ENCODE data around the gene NRG3.
A peak's percentile ranks its signal among the peaks of the same experiment; 100 is the strongest.
"Not testable (repeated sequence)": the region's sequence is repeated elsewhere in the genome, so short reads cannot be mapped to it uniquely, and the experiment has no call there.

NRG3 gene

GRCh38 chr10:82308641-82309040 lies 433.6 kb downstream of the NRG3 start:
- DNase-seq = no peak

DNA sequence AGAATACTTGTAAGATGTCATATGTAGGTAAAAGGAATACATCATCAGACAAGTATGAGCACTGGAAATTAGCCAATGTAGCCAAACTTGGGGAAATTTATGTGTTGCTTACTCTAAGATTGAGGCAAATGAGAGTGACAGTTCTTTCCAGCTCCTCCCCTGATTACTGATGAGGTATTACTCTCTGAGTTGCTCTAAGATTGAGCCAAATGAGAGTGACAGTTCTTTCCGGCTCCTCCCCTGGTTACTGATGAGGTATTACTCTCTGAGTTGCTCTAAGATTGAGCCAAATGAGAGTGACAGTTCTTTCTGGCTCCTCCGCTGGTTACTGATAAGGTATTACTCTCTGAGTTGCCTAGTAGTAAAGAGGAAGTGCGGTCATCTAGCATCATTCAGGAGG lies 435.8 kb downstream of the NRG3 start:
- DNase-seq = no peak

GRCh38 chr10:82313401-82313800 lies 438.4 kb downstream of the NRG3 start:
- DNase-seq = no peak

- DNase-seq = no peak
These were observed 443.5 kb downstream of the NRG3 start for GRCh38 chr10:82318534-82318933.

DNA sequence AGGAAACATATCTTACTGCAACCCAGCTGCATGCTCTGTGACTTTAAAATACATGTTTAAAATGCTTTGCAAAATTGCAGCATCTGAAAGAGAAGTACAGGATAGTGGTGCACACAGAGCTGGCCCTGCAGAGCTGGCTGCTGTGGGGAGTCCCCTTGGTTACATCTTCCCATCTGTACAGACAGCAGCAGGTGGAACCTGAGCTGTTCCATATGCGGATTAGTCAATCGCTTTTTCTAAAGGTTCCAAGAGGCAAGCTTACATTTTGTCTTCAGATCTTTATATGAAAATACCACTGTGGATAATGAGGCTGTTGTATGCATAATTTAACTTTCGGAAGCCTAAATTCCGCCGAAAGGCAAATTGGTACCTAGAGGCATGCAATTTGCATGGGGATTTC lies 444.1 kb downstream of the NRG3 start:
- DNase-seq = no peak

GRCh38 chr10:82319562-82319961 lies 444.6 kb downstream of the NRG3 start:
- no peak for DNase-seq

DNA sequence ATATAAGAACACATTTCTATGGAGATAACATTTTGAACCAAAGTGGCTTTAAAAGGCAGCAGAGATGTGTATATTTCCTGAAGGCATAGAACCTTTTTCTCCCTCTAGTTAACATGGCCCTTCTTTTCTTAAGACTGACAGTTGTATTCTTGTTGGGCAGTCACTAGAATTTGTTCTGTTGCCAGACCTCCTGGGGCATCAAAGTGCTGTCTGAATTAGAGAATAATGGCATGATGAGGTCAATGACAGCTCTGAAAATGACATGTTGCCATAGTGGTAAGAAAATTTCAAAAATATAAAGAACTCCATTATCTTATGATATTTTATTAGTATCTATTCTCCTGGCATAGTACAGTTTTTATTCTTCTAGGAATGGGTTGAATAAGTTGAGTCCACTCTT lies 446.7 kb downstream of the NRG3 start:
- DNase-seq = no peak

GRCh38 chr10:82331716-82332115 lies 456.7 kb downstream of the NRG3 start:
- DNase-seq = no peak

- no peak for DNase-seq
These were observed 460.8 kb downstream of the NRG3 start for GRCh38 chr10:82335831-82336230.

DNA sequence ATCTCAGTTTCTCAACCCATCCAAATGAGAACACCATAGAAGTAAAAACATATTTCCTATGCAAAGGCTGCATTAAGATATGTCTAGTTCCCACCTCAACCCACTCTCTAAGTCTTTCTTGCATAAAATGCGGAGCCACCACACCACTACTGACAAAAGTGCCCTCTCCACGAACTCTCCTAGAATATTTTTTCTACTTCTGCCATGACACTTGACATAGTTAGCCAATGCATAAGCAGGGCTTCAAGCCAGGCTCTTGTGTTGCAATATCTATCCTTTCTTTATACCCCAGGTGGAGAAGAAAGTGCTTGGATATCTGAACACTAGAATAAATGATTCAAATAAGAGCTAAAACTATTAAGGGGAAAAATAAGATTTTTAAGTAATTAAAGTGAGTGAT lies 465.2 kb downstream of the NRG3 start:
- no peak for DNase-seq

GRCh38 chr10:82349590-82349989 lies 474.6 kb downstream of the NRG3 start:
- not testable (repeated sequence) for DNase-seq

DNA sequence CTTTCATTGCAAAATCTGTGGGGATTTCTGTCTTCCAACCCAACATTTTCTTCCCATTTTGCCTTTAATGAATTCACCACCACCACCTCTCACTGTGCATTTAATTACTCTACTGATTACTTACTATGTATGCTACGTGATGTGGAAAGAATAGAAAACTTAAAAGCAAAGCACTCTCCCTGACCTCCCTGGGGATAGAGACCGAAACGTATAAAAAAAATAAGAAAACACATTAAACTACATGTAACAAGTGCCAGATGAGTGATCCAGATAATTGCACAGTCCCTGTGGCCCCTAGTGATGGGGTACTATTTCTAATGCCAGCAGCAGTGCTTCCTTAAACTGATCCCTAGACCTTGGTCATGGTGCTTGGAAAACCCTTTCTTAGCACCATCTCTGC lies 478.4 kb downstream of the NRG3 start:
- no peak for DNase-seq

DNA sequence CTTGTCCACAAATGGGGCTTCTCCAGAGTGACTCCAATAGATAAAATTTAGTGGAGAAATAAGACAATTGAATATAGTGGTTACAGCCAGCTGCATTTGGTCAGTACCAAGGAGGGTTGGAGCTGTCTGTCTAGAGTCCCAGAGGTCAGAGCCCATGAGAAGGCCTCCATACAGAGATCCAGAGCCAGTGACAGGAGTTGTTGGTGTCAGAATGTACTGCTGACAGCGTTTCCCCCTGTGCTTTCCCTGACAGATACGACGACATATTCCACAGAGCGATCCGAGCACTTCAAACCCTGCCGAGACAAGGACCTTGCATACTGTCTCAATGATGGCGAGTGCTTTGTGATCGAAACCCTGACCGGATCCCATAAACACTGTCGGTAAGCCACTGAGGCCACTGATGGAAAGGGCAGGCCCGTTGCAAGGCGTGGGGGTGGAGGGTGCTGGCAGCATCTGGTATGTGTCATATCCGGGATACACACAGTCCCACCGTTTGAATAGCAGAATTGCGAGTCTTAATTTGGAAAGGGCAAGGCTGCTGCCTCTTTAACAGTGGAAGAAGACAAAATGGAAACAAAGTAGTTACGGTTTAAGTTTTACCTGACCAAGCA lies 483.6 kb downstream of the NRG3 start:
- DNase-seq = peak; percentile 45

- no peak for DNase-seq
These were observed 486.3 kb downstream of the NRG3 start for GRCh38 chr10:82361256-82361655.

DNA sequence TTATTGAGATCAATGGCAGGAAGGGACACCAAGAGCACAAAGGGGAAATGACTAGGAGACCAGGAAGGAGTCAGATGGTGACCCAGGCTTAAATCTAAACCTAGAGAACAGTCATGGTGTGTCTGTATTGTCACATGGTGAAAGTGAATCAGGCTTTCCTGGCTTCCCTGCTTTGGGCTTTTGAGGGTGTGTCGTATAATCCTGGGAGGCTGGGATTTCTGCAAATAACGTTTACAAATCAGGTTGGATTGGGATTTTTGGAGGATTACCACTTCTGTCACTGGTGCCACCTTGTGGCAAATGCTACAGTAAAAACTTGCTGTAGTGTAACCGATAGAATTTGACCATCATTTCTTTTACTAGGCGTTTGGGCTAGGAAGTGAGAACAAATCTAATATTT lies 502.6 kb downstream of the NRG3 start:
- peak; percentile 8 for DNase-seq

DNA sequence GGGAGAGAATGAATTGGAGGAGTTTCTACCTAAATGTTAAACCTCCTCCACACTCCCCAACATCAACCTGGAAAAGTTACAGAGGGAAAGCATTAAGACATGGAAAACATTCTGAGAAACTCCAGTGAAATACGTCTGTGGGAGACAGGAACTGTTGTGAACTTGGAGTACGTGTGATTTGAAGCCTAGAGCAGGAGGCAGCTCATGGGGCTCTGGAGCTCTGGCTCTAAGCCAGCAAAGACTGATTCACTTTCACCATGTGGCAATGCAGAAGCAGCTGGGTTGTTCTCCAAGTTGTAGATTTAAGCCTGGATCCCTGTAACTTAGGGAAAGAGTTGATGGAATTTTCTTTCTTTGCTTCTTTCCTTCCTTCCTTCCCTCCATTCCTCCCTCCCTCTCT lies 503.2 kb downstream of the NRG3 start:
- peak; percentile 73 for DNase-seq

DNA sequence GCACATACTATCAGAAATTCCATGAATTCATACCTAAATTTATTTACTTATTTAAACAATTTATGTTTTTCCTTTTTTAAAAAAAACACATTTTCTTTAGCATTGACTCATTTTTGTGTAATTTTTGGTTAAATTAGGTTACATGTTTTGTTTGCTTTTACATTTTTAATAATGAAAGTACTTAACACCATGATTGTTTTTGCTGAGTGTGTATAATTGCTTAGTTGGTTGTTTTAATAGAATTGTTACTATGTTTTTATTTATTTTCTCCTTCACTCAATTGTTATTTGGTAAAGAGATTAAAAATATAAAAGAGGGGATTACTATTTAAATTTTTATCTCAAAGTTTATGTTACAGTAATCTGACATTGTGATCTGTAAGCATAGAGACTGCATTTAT lies 508.4 kb downstream of the NRG3 start:
- no peak for DNase-seq

GRCh38 chr10:82390866-82391658 lies 516.1 kb downstream of the NRG3 start:
- no peak for DNase-seq

GRCh38 chr10:82391971-82392370 lies 517.0 kb downstream of the NRG3 start:
- DNase-seq = no peak

- no peak for DNase-seq
These were observed 517.5 kb downstream of the NRG3 start for GRCh38 chr10:82392533-82392932.

GRCh38 chr10:82394122-82394521 lies 519.1 kb downstream of the NRG3 start:
- DNase-seq = no peak

- no peak for DNase-seq
These were observed 520.0 kb downstream of the NRG3 start for GRCh38 chr10:82394987-82395386.

DNA sequence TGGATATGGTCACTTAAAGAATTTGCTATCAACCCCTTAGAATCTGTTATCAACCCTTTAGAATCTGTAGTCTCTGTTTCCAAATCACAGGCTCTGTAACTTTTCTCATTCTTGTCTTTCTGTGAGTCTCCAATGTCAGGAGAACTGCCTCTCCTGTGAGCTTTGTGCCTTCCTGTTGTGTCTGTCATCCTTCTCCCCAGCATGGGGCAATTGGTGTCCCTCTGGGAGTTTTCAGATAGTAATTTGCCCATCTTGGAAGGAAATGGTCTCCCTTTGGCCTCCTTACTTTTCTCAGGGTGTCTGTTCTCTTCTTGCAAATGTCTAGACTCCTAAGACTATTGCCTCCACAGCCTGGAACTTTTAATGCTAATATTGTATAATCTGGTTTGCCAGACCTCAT lies 521.9 kb downstream of the NRG3 start:
- DNase-seq = no peak

- no peak for DNase-seq
These were observed 522.9 kb downstream of the NRG3 start for GRCh38 chr10:82397854-82398253.

- no peak for DNase-seq
These were observed 524.9 kb downstream of the NRG3 start for GRCh38 chr10:82399850-82400249.

All from fibroblast of skin of right quadriceps (primary cell).